ENCODE data around the gene ZFHX3.

Gene ZFHX3

DNA sequence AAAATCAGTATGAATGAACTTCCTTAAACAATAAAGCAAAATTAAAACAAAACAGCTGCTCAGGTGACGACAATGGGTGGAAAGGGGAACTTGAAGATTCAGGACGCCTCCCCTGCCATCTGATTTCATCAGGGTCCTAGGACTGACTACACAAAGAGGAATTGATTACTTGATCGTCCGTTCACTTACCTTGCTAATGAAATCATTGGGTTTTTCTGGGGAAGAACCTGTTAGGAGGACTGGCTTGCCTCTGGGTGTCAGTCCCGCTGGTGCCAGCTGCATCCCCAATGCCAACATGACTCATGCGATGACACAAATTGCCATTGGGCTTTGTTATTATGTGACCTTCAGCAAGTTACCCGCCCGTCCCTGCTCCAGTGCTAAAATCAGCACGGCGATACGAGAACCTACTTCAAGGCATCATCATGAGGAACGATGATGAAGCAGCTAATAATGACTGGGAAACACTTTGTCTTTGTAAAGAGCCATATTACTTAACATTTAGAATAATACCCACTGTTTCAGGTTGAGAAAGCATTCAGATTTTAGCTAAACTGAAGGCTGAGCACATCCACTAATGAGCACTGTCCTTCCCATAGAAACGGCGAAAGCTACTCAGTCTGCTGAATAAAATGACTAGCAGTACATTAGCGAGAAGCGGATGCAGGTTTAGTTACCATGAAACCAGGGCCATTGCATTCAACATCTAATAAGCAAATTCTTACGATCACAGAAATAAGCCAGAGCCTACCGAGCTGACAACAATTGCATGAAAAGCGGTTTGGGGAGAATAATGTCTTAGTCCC is 139.4 kb downstream of the ZFHX3 start:
- TF ChIP-seq RAD21 (IDR thresholded peaks at IDR 0.05; ENCODE audit: low read depth), result no peak
- TF ChIP-seq CEBPB (IDR thresholded peaks at IDR 0.05), result no peak
- TF ChIP-seq EP300 (IDR thresholded peaks at IDR 0.05; ENCODE audit: borderline replicate concordance), result no peak
- TF ChIP-seq TAF1 (IDR thresholded peaks at IDR 0.05; ENCODE audit: low read depth), result no peak
- TF ChIP-seq ZBTB7A (IDR thresholded peaks at IDR 0.05; ENCODE audit: low read depth), result no peak
- no peak for TF ChIP-seq FOXM1 (IDR thresholded peaks at IDR 0.05; ENCODE audit: borderline replicate concordance, low read depth)
- TF ChIP-seq REST (IDR thresholded peaks at IDR 0.05; ENCODE audit: low read depth), result no peak
- no peak for TF ChIP-seq MAX (IDR thresholded peaks at IDR 0.05)
- no peak for TF ChIP-seq USF1 (IDR thresholded peaks at IDR 0.05)
- no peak for TF ChIP-seq TCF12 (IDR thresholded peaks at IDR 0.05; ENCODE audit: low read depth)
- no peak for TF ChIP-seq YY1 (IDR thresholded peaks at IDR 0.05; ENCODE audit: low read depth)
- no peak for TF ChIP-seq TEAD4 (IDR thresholded peaks at IDR 0.05)
- TF ChIP-seq NFIC (IDR thresholded peaks at IDR 0.05), result no peak
- no peak for TF ChIP-seq CREB1 (IDR thresholded peaks at IDR 0.05; ENCODE audit: low read depth)
- TF ChIP-seq EGR1 (IDR thresholded peaks at IDR 0.05), result no peak

DNA sequence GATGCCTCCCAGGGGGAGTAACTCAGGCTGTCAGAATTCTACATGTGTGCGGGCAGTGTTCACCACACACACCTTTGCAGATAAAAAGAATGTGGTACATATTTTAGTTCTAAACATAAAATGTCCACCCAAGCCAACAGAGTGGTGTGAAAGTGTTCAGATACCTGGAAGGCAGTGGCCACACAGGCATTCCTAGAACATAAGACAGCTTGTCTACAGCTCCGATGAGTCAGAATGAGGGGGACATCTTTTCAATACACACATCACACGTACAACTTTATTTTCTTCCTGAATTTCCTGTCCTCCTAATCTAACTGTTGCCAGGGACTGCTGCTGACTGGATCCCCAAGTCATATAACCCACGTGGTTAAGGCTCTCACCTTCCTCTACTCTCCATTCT is 142.3 kb downstream of the ZFHX3 start:
- TF ChIP-seq USF1 (IDR thresholded peaks at IDR 0.05) (no peak), EGR1 (IDR thresholded peaks at IDR 0.05) (no peak), RAD21 (IDR thresholded peaks at IDR 0.05; ENCODE audit: low read depth) (no peak), REST (IDR thresholded peaks at IDR 0.05; ENCODE audit: low read depth) (no peak), CEBPB (IDR thresholded peaks at IDR 0.05) (no peak), EP300 (IDR thresholded peaks at IDR 0.05; ENCODE audit: borderline replicate concordance) (no peak), FOXM1 (IDR thresholded peaks at IDR 0.05; ENCODE audit: borderline replicate concordance, low read depth) (no peak), ZBTB7A (IDR thresholded peaks at IDR 0.05; ENCODE audit: low read depth) (no peak), TCF12 (IDR thresholded peaks at IDR 0.05; ENCODE audit: low read depth) (no peak), TAF1 (IDR thresholded peaks at IDR 0.05; ENCODE audit: low read depth) (no peak), NFIC (IDR thresholded peaks at IDR 0.05) (no peak), CREB1 (IDR thresholded peaks at IDR 0.05; ENCODE audit: low read depth) (no peak), YY1 (IDR thresholded peaks at IDR 0.05; ENCODE audit: low read depth) (no peak), TEAD4 (IDR thresholded peaks at IDR 0.05) (no peak), MAX (IDR thresholded peaks at IDR 0.05) (no peak)

DNA sequence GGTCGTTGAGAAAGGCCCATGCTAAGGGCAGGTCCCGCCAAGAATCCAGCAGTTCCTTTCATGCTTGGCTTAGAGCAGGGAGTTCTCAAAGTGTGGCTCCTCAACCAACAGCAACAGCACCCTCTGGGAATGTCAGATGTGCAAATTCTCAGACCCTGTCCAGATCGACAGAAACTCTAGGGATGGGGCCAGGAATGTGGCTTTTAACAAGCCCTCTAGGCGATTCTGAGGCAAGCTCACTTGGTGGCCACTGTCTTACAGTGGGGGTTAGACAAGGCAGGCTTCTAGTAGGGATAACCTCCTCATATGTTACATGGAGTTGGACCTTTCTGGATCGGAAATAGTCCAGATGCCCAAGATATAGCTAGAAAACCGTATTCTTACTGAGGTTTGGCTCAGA is 144.8 kb downstream of the ZFHX3 start:
- no peak for TF ChIP-seq FOXM1 (IDR thresholded peaks at IDR 0.05; ENCODE audit: borderline replicate concordance, low read depth)
- TF ChIP-seq TCF12 (IDR thresholded peaks at IDR 0.05; ENCODE audit: low read depth), result no peak
- no peak for TF ChIP-seq RAD21 (IDR thresholded peaks at IDR 0.05; ENCODE audit: low read depth)
- no peak for TF ChIP-seq TEAD4 (IDR thresholded peaks at IDR 0.05)
- TF ChIP-seq CREB1 (IDR thresholded peaks at IDR 0.05; ENCODE audit: low read depth), result no peak

GRCh38 chr16:72902206-72902605 is 145.7 kb downstream of the ZFHX3 start:
- TF ChIP-seq TCF12 (IDR thresholded peaks at IDR 0.05; ENCODE audit: low read depth), result no peak
- TF ChIP-seq FOXM1 (IDR thresholded peaks at IDR 0.05; ENCODE audit: borderline replicate concordance, low read depth), result no peak
- no peak for TF ChIP-seq TEAD4 (IDR thresholded peaks at IDR 0.05)
- no peak for TF ChIP-seq USF1 (IDR thresholded peaks at IDR 0.05)
- TF ChIP-seq ZBTB7A (IDR thresholded peaks at IDR 0.05; ENCODE audit: low read depth), result no peak
- TF ChIP-seq RAD21 (IDR thresholded peaks at IDR 0.05; ENCODE audit: low read depth), result no peak
- no peak for TF ChIP-seq REST (IDR thresholded peaks at IDR 0.05; ENCODE audit: low read depth)
- TF ChIP-seq CEBPB (IDR thresholded peaks at IDR 0.05), result no peak
- TF ChIP-seq YY1 (IDR thresholded peaks at IDR 0.05; ENCODE audit: low read depth), result no peak
